HPDE6-E6E7 (cell line): ENCODE results near the gene WIPI1.
"Not testable (repeated sequence)": the region's sequence is repeated elsewhere in the genome, so short reads cannot be mapped to it uniquely, and the experiment has no call there.

Source experiments
- DNase-seq: peaks from one replicate; pipeline ENCODE4 v3.0.0; 2011; ENCODE audit warnings: missing footprints; ENCODE audit errors: extremely low spot score

WIPI1 gene, protein sequence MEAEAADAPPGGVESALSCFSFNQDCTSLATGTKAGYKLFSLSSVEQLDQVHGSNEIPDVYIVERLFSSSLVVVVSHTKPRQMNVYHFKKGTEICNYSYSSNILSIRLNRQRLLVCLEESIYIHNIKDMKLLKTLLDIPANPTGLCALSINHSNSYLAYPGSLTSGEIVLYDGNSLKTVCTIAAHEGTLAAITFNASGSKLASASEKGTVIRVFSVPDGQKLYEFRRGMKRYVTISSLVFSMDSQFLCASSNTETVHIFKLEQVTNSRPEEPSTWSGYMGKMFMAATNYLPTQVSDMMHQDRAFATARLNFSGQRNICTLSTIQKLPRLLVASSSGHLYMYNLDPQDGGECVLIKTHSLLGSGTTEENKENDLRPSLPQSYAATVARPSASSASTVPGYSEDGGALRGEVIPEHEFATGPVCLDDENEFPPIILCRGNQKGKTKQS

DNA sequence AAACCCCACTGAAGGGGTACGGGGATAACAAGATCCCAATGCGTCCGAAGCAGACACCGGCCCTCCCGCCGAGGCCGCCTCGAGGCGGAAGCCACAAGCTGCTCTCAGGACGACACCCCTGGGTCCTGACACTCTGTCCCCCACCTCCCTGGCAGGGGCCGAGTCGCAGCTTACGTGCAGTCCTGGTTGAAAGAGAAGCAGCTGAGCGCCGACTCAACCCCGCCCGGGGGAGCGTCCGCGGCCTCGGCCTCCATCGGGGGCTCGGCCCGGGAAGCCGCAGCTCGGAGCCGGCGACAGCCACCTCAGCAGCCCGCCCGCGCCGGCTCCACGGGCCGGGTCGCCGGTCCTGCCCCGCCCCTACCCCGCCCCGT, at the start of gene WIPI1:
Gene WIPI1, minus strand, starts transcription at position 329 of the 371 bp plus-strand sequence. Its CDS starts 75 bp downstream, at position 254.
- DNase-seq = peak; percentile 27

- no peak for DNase-seq
These were observed 48.7 kb upstream of the WIPI1 start for GRCh38 chr17:68505951-68506350.

DNA sequence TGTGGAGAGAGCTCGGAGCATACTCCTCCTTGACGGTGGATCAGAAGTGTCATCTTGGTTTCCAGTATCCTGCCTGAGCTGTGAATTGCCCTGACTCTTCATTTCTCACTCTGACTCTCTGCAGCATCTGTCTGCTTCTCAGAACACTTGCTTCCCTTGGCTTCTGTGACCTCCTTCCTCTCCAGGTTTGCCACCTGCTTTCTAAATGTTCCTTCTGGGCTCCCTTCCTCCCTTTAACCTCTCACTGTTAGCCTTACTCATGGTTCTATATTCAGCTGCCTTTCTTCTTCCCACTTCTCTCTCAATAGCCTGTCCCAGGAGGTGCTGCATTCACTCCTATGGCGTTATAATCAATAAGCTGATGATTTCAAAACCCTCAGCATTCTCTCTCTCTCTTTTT, 43.8 kb upstream of the WIPI1 start:
- no peak for DNase-seq

- DNase-seq = no peak
These were observed 42.3 kb upstream of the WIPI1 start for GRCh38 chr17:68499587-68499986.

DNA sequence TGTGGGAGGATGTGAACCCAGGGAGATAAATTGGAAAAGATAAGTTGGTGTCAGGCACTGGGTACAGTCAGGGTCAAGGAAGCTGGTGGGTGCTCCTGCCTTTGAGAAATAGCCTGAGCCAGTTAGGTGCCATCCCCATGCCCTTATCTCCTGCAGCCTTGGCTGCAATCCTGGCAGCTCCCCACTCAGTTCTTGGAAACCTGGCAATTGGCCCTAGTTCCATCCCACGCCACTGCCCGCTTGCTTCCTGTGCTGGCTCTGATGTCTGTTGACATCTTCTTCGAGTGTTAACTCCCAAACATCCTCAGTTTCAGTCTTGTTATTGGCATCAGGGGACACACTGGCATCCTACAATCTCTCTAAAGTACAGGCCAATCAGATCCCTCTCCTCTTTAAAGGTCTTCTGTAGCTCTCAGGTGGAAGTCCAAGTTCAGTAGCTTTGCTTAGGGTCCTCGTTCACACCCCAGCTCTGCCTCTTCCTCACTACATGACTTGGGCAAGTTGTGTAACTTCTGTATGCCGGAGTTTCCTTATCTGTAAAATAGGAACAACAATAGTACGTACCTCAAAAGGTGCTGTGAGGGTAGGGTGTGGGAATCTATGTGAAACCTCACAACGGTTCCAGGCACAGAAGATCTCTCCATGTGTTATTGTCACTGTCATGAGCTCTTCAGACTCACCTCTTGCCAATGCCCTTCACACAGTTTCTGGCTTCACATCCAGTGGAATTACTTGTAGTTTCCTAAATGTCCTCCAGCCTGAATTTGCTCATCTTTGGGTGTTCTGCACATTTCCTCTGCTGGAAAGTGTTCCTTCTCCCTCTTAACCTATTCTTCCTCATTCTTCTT, 41.4 kb upstream of the WIPI1 start:
- DNase-seq = no peak

DNA sequence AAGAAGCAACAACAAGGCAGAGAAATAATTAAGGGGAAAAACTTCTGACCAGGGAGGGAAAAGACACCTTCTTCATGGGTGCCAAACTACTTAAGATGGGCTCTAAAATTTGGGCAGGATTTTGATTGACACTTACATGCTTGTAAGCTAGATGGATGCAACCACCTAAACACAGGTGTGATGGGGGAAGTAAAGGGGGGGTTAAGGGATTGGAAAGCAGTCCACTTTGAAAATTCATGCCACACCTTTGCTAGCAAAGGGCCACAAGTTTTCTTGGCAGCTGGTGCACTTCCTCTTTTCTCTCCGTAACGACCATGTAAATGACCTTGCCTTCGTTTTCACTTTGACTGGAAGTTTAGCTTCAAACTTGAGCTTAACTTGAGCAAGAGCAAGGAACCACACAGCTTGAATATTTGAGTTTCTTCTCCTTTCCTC, 40.6 kb upstream of the WIPI1 start:
- no peak for DNase-seq

DNA sequence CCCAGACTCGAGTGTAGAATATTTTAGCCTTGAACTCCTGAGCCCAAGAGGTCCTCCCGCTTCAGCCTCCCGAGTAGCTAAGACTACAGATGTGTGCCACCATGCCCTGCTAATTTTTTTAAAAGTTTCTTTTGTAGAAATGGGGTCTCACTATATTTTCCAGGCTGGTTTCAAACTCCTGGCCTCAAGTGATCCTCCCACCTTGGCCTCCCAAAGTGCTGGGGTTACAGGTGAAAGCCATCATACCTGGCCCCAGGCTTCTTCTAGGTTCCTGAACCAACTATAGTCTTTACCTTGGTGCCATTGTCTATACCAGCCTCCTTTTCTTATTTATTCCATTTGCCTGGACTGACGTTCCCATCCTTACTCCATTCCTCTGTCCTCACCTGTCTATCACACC, 37.8 kb upstream of the WIPI1 start:
- DNase-seq = no peak

GRCh38 chr17:68492394-68493054, 35.2 kb upstream of the WIPI1 start:
- DNase-seq = not testable (repeated sequence)

- no peak for DNase-seq
These were observed 34.3 kb upstream of the WIPI1 start for GRCh38 chr17:68491381-68492231.

GRCh38 chr17:68489919-68490318, 32.6 kb upstream of the WIPI1 start:
- no peak for DNase-seq

DNA sequence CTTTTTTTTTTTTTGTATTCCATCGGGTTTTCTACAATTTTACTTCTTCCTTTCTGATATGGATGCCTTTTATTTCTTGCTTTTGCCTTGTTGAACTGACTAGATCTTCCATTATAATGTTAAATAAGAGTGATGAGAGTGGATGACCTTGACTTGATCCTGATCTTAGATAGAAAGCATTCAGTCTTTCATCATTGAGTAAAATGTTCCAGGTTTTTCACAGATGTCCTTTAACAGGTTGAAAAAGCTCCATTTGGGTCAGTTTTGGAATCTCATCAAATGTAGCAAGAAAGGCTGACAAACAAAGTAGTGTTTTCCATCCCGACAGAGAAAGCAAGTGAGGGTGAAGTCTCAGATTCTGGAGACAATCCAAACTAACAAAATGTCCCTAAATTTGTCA, 27.2 kb upstream of the WIPI1 start:
- no peak for DNase-seq

GRCh38 chr17:68482576-68483041, 25.3 kb upstream of the WIPI1 start:
- no peak for DNase-seq

GRCh38 chr17:68480885-68481284, 23.6 kb upstream of the WIPI1 start:
- DNase-seq = no peak

DNA sequence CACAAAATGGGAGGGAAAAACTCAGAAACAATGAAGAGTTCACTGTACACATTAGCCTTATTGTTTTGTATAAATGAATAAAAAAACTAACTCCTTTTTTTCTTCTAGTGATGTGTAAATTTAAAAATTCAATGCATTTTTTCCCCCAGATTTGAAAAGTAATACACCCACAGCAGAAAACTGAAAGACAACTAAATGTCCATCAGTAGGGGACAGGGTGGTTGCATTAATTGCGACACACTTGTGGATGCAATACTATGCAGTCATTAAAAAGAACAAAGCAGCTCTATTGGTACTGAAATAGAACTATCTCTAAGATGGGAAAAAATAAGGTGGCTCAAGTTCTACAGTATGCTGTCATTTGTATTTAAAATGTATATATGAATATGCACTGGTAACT, 13.7 kb upstream of the WIPI1 start:
- DNase-seq = no peak

GRCh38 chr17:68468788-68469187, 11.5 kb upstream of the WIPI1 start:
- no peak for DNase-seq

GRCh38 chr17:68468334-68468733, 11.0 kb upstream of the WIPI1 start:
- no peak for DNase-seq

DNA sequence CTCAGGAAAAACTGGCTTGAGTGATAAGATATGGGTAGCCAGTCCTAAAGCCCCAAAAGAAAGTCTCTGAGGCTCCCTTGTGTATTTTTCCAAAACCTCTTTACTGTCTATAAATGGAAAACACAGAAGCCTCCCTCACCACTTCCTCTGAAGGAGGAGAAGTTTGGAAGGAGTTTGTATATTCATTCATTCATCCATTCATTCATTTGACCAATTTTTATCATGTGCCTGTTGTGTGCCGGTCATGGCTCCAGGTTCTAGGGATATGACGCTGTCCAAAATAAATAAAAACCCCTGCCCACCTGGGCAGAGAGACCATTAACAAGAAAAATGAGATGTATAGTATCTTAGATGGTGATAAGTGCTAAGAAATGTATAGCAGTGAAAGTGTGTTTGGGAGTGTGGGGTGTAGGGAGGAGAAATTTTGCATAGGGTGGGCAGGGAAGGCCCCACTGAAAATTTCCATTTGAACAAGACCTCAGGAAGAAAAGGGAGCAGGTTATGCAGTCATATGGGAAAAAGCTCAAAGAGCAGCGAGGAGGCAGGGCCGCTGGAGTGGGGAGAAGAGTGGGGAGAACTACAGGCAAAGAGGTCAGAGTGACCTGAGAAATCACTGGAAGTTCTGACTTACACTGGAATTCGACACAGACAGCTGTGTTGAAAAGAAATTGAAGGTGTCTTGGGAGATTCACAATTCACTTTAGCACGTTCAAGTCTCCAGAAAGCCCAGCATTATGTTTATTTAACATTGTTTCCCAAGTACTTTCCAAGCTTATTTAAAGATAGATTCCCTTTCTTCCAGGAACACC, 6.1 kb upstream of the WIPI1 start:
- no peak for DNase-seq

- peak; percentile 77 for DNase-seq
These were observed 5.3 kb upstream of the WIPI1 start for GRCh38 chr17:68462381-68463210.

GRCh38 chr17:68461589-68461988, 4.3 kb upstream of the WIPI1 start:
- no peak for DNase-seq
